GM18870 (cell line): ENCODE results near the gene TMEM204.

ENCODE experiments used
- ATAC-seq: cut with Tn5 transposase; IDR thresholded peaks from one replicate; pipeline ENCODE4 v1.9.1; 2021; ENCODE audit warnings: moderate library complexity; ENCODE audit not compliant: unreplicated experiment

Gene TMEM204

DNA sequence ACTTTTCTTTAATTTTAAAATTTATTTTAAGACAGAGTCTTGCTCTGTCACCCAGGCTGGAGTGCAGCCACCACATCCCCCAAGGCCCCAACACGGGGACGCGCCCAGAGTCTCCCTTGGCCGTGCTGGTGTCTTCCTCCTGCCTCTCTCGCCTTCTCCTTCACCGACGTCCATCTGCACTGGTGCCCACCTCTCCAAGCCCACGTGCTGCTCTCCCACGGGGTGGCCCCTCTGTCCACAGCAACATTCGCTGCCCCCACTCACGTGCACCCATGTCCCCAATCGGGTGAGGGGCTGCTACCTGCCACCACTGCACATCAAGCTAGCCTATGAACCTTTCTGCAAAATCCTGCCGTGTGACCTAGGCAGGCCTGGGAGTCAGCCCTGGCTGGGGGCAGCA lies 3.1 kb downstream of the TMEM204 start:
- no peak for ATAC-seq

GRCh38 chr16:1537138-1537577 lies 3.7 kb downstream of the TMEM204 start:
- ATAC-seq = no peak

- no peak for ATAC-seq
Measured at GRCh38 chr16:1537763-1538289, 4.4 kb downstream of the TMEM204 start.

DNA sequence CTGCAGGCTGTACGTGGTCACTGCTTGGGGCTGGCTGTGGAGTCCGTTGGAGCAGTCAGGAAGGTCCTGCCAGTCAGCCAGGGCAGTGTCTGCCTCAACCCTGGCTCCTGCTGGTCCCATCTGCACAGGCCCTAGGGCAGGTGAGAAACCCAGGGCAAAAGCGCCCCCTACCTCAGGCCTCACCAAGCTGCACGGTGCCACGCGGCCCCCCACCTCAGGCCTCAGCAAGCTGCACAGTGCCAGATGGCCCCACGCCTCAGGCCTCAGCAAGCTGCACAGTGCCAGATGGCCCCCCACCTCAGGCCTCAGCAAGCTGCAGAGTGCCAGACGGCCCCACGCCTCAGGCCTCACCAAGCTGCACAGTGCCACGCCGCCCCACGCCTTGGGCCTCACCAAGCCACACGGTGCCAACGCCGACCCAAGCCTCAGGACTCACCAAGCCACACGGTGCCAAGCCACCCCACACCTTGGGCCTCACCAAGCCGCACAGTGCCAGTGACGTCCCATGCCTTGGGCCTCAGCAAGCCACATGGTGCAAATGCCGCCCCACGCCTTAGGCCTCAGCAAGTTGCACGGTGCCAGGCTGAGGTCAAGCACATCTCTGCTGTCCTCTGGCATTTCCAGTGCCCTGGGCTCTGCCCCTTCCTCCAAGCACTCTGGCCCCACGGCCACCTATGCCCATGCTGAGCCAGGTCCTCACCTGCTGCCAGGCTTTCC lies 5.5 kb downstream of the TMEM204 start:
- ATAC-seq = no peak

DNA sequence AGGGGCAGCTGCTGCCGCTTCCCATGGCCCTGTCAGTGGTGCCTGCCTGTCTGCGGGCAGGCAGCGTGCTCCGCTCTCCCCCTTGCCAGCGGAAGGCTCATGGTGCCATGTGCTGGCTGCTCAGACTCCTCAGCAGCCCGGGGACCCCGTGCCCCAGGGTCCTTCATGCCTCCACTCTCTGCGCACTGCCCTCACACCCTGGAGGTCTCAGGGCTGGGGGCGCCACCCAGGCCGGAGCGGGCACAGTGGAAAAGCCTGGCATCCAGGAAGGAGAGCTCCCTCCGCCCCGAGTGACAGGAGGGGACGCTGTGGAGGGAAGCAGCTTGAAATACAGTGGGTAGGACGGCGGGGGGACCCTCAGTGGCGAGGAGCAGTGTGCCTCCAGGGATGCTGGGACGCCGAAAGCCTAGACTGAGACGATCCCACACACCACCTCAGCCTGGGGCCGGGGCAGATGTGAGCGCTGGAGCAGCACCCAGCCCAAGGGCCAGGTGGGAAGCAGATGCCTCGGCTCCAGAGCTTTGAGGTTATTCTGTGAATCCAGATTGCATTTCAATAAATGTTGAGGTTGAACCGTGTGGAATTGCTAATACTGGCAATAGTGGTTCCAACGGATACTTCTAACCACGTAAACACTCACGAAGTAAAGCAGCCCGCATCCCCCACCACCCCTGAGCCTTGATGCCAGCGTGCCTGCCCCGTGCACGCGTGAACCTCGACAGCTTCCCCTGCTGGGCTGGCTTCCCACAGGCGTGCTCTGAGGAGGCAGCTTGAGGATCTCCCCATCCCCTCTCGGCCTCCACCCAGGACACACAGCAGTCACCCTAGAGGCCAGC lies 6.5 kb downstream of the TMEM204 start:
- ATAC-seq = no peak

DNA sequence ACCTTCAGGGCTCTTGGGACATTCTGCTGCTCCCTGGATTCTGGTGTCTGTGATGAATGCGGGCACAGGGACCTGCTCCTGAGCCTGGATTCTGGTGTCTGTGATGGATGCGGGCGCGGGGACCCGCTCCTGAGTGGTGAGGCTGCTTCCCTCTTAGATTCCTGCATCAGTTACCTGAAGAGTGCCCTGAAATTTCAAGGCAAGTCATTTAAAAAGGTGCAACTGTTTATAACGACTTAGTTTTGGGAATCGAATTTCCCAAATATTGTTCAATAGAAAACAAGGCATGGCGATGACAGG lies 7.0 kb downstream of the TMEM204 start:
- ATAC-seq = no peak

DNA sequence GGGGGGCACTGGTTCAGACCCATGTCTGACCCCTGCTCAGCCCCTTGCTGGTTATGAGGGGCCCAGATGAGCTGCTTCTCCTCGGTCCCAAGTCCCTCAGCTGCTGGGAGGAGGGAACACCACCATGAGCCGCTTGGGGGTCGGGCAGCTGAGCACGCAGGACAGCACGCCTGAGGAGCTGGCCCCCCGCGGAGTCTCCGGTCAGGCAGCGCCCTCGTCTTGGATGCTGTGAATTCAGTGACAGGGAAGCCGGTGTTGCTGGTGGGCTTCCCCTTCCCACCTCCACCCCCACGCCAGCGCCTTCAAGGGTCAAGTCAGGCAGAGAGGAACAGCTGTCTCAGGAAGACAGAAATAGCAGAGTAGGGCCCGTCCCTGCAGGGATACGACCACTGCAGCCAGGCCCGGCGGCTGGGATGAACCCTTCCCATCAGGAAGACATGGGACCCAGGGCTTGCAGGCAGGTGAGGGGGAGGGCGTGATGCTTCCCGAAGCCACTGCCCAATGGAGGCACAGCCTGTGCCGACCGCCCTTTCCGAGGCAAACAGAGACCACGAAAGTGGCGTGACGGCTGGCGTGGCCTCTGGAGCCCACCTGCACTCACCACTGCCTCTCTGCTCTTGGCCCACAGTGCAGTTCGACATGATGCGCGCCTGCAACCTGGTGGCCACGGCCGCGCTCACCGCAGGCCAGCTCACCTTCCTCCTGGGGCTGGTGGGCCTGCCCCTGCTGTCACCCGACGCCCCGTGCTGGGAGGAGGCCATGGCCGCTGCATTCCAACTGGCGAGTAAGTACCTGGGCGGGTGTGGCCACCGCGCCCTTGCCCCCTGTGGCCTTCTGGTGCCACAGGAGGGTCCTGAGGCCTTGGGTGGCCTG lies 8.1 kb downstream of the TMEM204 start:
- no peak for ATAC-seq

GRCh38 chr16:1542166-1542500 lies 8.7 kb downstream of the TMEM204 start:
- no peak for ATAC-seq

GRCh38 chr16:1542533-1542932 lies 9.1 kb downstream of the TMEM204 start:
- no peak for ATAC-seq

- no peak for ATAC-seq
Measured at GRCh38 chr16:1543085-1543896, 9.8 kb downstream of the TMEM204 start.

DNA sequence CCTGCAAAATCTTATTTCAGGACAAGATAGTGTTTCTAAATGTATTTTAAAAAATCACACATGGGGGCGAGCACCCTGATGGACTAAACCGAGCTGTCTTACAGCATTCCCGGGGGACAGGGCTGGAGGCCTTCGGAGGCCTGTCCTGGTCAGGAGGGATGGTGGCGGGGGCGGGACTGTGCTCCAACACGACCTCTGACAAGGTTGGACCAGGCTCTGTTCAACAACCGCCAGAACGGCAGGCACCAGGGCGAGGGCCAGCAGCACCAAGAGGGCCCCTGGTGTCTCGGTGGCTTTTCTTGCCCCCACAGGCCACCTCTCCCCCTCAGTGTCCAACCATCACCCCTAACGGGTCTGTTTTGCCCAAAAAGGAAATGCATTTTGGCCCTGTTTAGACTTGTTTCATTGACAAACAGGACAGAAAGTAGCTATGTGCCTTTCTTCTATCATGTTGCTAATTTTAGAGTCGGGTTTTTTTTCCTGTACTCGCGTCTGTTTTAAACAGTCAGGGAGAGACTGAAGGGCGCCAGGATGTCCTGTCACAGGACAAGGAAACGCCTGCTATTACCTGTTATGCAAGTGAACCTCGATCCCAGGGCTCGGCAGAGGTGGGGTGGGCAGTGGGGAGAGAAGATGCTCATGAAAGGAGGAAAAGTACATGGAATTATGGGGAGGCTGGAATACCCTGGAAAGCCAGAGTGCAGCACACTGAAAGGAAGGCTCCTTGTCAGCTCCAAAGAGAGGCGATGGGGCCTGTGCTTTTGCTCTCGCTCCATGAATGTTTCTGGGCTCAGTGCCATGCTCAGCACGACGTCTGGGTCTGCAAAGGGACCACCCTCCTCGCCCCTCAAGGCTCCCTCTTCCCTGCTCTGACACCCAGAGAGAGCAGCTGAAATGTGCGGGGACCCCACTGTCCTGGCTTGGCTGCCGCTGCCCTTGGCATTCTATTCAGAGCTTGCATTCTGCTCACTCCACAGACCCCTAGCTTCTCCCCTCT lies 11.9 kb downstream of the TMEM204 start:
- ATAC-seq = no peak

DNA sequence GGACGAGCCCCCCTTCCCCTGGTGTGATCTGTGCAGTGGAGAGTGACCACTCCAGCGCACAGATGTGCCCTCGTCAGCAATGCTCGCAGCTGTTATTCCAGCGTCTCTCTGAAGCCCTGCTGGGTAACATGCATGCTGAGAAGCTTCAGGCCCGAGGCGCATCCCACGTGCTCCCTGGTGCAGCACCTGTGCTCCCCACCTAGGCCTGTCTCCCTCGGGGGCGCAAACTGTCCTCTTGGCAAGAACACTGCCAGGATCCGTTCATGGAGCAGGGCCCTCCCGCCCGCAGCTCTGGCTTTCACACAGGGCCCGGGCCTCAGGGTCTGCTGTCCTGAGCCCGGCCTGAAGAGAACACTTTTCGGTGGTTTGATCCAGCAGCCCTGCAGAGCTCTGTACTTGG lies 13.0 kb downstream of the TMEM204 start:
- ATAC-seq = no peak

DNA sequence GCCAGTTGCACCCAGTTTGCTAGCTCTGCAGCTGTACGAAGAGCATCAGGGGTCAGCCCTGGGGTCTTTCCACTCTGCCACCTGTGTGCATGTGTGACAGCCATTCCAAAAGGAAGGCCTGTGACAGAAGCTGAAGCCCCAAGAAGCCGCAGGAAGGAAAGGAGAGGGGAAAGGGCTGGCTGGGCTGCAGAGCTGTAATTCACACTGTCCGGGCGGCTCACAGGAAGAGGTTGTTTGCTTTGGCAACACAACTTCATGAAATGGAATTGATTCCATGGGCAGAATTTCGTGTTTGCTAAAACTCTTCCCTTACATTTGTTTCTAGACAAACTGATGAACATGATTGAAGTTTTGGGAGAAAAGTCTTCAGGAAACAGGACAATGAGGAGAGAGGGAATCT lies 14.8 kb downstream of the TMEM204 start:
- ATAC-seq = no peak

DNA sequence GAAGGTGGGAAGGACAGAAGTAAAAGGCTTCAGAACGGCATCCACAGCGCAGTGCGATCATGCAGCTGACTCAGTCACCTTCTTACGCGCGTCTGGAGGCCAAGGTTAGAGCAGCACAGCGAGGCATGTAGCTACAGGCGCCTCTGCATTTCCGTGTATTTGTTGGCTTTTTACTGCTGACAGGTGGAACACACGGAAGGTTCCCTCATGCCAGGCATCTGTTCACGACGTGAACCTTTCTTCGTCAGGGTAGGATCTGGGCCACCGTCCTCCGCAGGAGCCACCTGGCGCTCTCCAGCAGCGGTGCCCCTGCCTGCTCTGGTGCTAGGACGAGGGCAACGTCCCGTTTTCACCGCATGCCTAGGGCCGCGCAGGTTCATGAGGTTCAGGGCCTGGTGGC lies 15.3 kb downstream of the TMEM204 start:
- ATAC-seq = no peak

DNA sequence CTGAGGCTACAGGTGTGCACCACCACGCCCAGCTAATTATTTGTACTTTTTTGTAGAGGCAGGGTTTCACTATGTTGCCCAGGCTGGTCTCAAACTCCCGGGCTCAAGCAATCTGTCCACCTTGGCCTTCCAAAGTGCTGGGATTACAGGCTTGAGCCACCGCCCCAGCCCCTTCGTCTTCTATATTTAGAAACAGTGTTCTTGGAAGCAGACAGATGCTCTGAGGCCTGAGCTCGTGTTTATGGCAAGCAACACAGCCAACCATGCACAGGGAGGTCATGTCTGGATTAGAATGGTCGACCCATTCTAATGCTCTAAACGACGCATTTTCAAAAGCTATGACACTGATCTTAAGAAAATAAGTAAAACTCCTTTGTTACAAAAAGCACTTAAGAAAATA lies 16.6 kb downstream of the TMEM204 start:
- ATAC-seq = no peak

- no peak for ATAC-seq
Measured at GRCh38 chr16:1550696-1551095, 17.2 kb downstream of the TMEM204 start.

DNA sequence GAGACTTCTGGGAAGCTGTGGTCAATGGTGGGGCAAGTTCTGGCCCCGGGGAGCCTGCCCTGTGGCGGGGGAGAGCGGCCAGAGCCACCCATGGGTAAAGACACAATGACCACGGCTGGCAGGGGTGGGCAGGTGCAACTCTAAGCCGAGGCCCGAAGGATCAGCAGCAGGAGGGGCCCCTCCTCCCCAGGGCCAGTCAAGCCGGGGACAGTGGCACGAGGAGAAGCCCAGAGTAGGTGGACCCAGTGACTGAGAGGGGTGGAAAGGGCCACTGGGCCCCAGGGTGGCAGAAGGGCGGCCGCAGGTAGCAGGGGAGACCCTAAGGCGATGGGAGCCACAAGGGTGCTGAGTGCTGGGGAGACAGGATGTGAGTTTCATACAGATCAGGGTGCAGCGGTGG lies 17.7 kb downstream of the TMEM204 start:
- no peak for ATAC-seq

- no peak for ATAC-seq
Measured at GRCh38 chr16:1552129-1552528, 18.7 kb downstream of the TMEM204 start.
